Endodermal cell (in vitro differentiated cells): ENCODE measurements around the gene DAPK1. TPM values are rescaled to one million over a fixed set of nuclear protein-coding genes. Genes with fewer than 3 reads are reported as not detected.

Experiments
- DNase-seq: peaks from one replicate; pipeline ENCODE4 v3.0.0-alpha.2; 2017
- H3K27ac ChIP-seq: 2 replicates; pipeline ENCODE4 v1.5.1; 2013; ENCODE audit warnings: mild to moderate bottlenecking, low read depth, low read length, moderate library complexity
- H3K27me3 ChIP-seq: 2 replicates; pipeline ENCODE4 v1.6.1; 2013; ENCODE audit warnings: mild to moderate bottlenecking, low read length, moderate library complexity; ENCODE audit not compliant: insufficient read depth, control insufficient read depth, poor library complexity, severe bottlenecking
- H3K36me3 ChIP-seq: 2 replicates; pipeline ENCODE4 v1.7.0; 2013; ENCODE audit warnings: mild to moderate bottlenecking, low read length, moderate library complexity; ENCODE audit not compliant: control insufficient read depth, insufficient read depth
- H3K4me1 ChIP-seq: one replicate; pipeline ENCODE4 v1.7.0; 2013; ENCODE audit warnings: low read length; ENCODE audit not compliant: control insufficient read depth, insufficient read depth
- H3K4me3 ChIP-seq: 2 replicates; pipeline ENCODE4 v1.5.1; 2013; ENCODE audit warnings: mild to moderate bottlenecking, low read length, moderate library complexity
- H3K9ac ChIP-seq: 2 replicates; pipeline ENCODE4 v1.6.1; 2013; ENCODE audit warnings: mild to moderate bottlenecking, low read length, moderate library complexity; ENCODE audit not compliant: poor library complexity, severe bottlenecking; ENCODE audit errors: extremely low read depth
- H3K9me3 ChIP-seq: 2 replicates; pipeline ENCODE4 v1.6.1; 2013; ENCODE audit warnings: mild to moderate bottlenecking, low read length, moderate library complexity; ENCODE audit not compliant: control insufficient read depth
- H3K27ac Mint-ChIP-seq: 2 replicates; pipeline ENCODE4 v1.8.0; 2020; ENCODE audit warnings: mixed read lengths
- H3K27me3 Mint-ChIP-seq: 2 replicates; pipeline ENCODE4 v1.8.0; 2021; ENCODE audit warnings: mild to moderate bottlenecking, mixed read lengths; ENCODE audit not compliant: insufficient read depth
- H3K36me3 Mint-ChIP-seq: 2 replicates; pipeline ENCODE4 v1.8.0; 2020; ENCODE audit warnings: low read depth, mixed read lengths
- H3K4me1 Mint-ChIP-seq: 2 replicates; pipeline ENCODE4 v1.8.0; 2020; ENCODE audit warnings: mixed read lengths
- H3K4me3 Mint-ChIP-seq: 2 replicates; pipeline ENCODE4 v1.8.0; 2020; ENCODE audit warnings: mild to moderate bottlenecking, moderate library complexity, mixed read lengths
- H3K9me3 Mint-ChIP-seq: 2 replicates; pipeline ENCODE4 v1.8.0; 2020; ENCODE audit warnings: mild to moderate bottlenecking, mixed read lengths
- whole genome bisulfite sequencing, 2 experiments: methylation state at CpG; one replicate each; pipeline versions ENCODE4 v1.1.5 to v1.1.7; 2013; ENCODE audit warnings: missing lambda C conversion rate in 2 of 2, mixed read lengths in 1 of 2; ENCODE audit not compliant: insufficient coverage in 1 of 2, insufficient read length in 1 of 2; 5-methylcytosine and 5-hydroxymethylcytosine counted together
- total RNA-seq, 2 donors: library from RNA; stranded (reverse); fragmentation: NEBNext Ultra II Directional in 1 of 2; extraction: Animal tissue kit (Norgen Biotek cat#: 25700) in 1 of 2; gene quantifications; 2 replicates in 1 of 2; 3 replicates in 1 of 2; pipeline ENCODE4 v1.2.1, GENCODE V29; 2021
- TF ChIP-seq, protein P1 (sequence below): fragments of 200-600 bp; sonication (generic); conservative IDR thresholded peaks from 2 replicates; pipeline ENCODE4 v1.5.0; 2021; ENCODE audit warnings: antibody characterized with exemption, mild to moderate bottlenecking

The DAPK1 gene
- total RNA-seq, 2 donors from 2014 or later = 117 to 139 TPM

DNA sequence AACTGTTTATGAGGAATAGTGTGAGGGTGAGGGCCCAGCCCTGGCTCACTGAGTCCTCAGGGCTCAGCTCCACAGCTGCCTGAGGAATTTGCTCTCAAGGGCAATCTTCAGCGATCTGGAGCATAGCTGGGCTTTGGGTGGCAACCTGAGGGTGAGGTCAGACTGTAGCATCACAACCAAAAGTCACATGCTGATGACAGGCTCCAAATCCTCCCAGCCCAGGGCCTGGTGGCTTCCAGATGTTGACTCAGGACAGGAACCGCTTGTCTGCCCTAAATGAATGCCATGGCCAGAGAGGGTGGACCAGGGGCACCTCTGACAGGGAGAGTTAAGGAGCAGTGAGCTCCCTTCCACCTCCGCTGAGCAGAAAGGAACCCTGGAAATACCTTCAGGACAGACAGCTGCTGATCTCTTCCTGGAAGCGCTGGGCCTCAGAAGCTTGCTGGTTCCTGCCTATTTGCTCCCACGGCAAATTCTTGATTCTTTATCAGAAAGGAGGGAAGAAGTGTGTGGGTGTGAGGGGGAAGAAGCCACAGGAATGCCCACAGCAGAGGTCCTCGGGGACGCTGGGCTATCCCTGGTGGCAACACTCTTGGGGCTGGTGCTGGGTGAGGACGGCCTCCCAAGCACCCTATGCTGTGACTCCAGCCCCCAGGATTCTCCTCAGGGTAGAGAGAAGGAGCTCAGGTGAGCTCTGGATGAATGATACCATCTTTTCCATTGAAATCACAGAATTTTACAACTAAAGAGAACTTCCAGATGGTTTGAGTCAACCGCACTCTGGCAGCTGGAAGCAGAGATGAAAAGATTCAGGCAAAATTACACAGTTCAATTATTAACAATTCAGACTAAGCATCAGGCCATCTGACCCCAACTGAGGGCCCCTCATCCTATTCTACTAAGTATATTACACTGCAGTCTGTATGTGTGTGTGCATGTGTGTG is 214.5 kb downstream of the DAPK1 start:
- Histone ChIP-seq H3K27me3 (no peaks in the 10 kb centered on the region), H3K36me3 (peaks cover 20% of the 10 kb centered on the region), H3K4me1 (no peaks in the 10 kb centered on the region), H3K9ac (no peak overlapping the region), H3K9me3 (no peaks in the 10 kb centered on the region), H3K27ac (no peak overlapping the region), H3K4me3 (no peak overlapping the region)
- H3K27me3 Mint-ChIP-seq = no peaks in the 10 kb centered on the region
- H3K27ac Mint-ChIP-seq = peak overlapping the region; percentile 72
- TF ChIP-seq, protein P1, sequence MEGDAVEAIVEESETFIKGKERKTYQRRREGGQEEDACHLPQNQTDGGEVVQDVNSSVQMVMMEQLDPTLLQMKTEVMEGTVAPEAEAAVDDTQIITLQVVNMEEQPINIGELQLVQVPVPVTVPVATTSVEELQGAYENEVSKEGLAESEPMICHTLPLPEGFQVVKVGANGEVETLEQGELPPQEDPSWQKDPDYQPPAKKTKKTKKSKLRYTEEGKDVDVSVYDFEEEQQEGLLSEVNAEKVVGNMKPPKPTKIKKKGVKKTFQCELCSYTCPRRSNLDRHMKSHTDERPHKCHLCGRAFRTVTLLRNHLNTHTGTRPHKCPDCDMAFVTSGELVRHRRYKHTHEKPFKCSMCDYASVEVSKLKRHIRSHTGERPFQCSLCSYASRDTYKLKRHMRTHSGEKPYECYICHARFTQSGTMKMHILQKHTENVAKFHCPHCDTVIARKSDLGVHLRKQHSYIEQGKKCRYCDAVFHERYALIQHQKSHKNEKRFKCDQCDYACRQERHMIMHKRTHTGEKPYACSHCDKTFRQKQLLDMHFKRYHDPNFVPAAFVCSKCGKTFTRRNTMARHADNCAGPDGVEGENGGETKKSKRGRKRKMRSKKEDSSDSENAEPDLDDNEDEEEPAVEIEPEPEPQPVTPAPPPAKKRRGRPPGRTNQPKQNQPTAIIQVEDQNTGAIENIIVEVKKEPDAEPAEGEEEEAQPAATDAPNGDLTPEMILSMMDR = no peak
- WGBS, 2 experiments = 87 to 90% methylated on average over 3 to 9 of the region's 9 CpGs
- H3K4me1 Mint-ChIP-seq = peaks cover 3% of the 10 kb centered on the region
- peak; percentile 65 for DNase-seq
- H3K36me3 Mint-ChIP-seq = peaks cover 23% of the 10 kb centered on the region
- H3K9me3 Mint-ChIP-seq = no peaks in the 10 kb centered on the region
- no peak overlapping the region for H3K4me3 Mint-ChIP-seq

- Histone ChIP-seq H3K9me3 (no peaks in the 10 kb centered on the region), H3K36me3 (peaks cover 14% of the 10 kb centered on the region), H3K27me3 (no peaks in the 10 kb centered on the region), H3K27ac (no peak overlapping the region), H3K4me3 (no peak overlapping the region), H3K4me1 (no peaks in the 10 kb centered on the region), H3K9ac (no peak overlapping the region)
- WGBS, 2 experiments = 94 to 95% methylated on average over 2 to 6 of the region's 6 CpGs
- TF ChIP-seq, protein P1 = no peak
- Mint-ChIP-seq H3K27me3 (no peaks in the 10 kb centered on the region), H3K36me3 (peaks cover 16% of the 10 kb centered on the region), H3K4me1 (peaks cover 3% of the 10 kb centered on the region), H3K4me3 (no peak overlapping the region), H3K9me3 (no peaks in the 10 kb centered on the region), H3K27ac (no peak overlapping the region)
- DNase-seq = peak; percentile 22
Observed at GRCh38 chr9:87712801-87713277, 215.2 kb downstream of the DAPK1 start.

GRCh38 chr9:87713278-87713987 is 215.8 kb downstream of the DAPK1 start:
- peaks cover 10% of the 10 kb centered on the region for H3K36me3 ChIP-seq
- 82 to 89% methylated on average over 7 to 10 of the region's 11 CpGs for WGBS, 2 experiments
- TF ChIP-seq, protein P1 = no peak
- Mint-ChIP-seq H3K27me3 (peaks cover 4% of the 10 kb centered on the region), H3K27ac (peak overlapping the region; percentile 8), H3K36me3 (peaks cover 12% of the 10 kb centered on the region), H3K4me3 (no peak overlapping the region), H3K4me1 (peaks cover 3% of the 10 kb centered on the region), H3K9me3 (no peaks in the 10 kb centered on the region)
- H3K9me3 ChIP-seq = no peaks in the 10 kb centered on the region
- H3K4me1 ChIP-seq = no peaks in the 10 kb centered on the region
- H3K27ac ChIP-seq = no peak overlapping the region
- no peak overlapping the region for H3K4me3 ChIP-seq
- peak; percentile 50 for DNase-seq
- H3K27me3 ChIP-seq = no peaks in the 10 kb centered on the region
- H3K9ac ChIP-seq = no peak overlapping the region
